H1 (cell line): ENCODE data around the gene ANKIB1. TPM values are rescaled to one million over a fixed set of nuclear protein-coding genes. Genes with fewer than 3 reads are reported as not detected.

Experiments used
- CTCF ChIA-PET: fragments of 300-600 bp; sonication (Branson Sonifier 250); formaldehyde crosslinking; loops from one replicate; lab custom pipeline; 2021; ENCODE audit not compliant: partially characterized antibody; lab: Charles Lee
- POLR2A ChIA-PET: fragments of 300-600 bp; sonication (Branson Sonifier 250); formaldehyde crosslinking; loops from one replicate; lab custom pipeline; 2021; ENCODE audit warnings: inconsistent platforms; ENCODE audit not compliant: partially characterized antibody; lab: Charles Lee
- DNase-seq, 2 experiments: peaks; one replicate each; pipeline versions ENCODE4 v3.0.0 to v3.0.0-alpha.2; 2010 to 2022; ENCODE audit warnings: low spot score in 2 of 2, low read depth in 1 of 2, mixed read lengths in 1 of 2
- FAIRE-seq: peaks from 2 replicates; lab custom pipeline; 2011; peaks lifted over from hg19 to GRCh38; lab: Jason Lieb, UNC
- H2AFZ ChIP-seq: 2 replicates; pipeline ENCODE4 v1.8.1; 2012; ENCODE audit warnings: low read length, inconsistent platforms
- H2AK5ac ChIP-seq: 2 replicates; pipeline ENCODE4 v1.6.1; 2013; ENCODE audit warnings: low read depth, low read length
- H2BK120ac ChIP-seq: replicated peaks from 2 replicates; pipeline ENCODE3; 2013; ENCODE audit warnings: low read depth, low read length, inconsistent platforms
- H2BK12ac ChIP-seq: 2 replicates; pipeline ENCODE4 v1.6.1; 2013; ENCODE audit warnings: low read depth, low read length
- H2BK15ac ChIP-seq: 2 replicates; pipeline ENCODE4 v1.6.1; 2013; ENCODE audit warnings: low read length
- H2BK20ac ChIP-seq: 2 replicates; pipeline ENCODE4 v1.6.1; 2013; ENCODE audit warnings: low read length
- H2BK5ac ChIP-seq: 2 replicates; pipeline ENCODE4 v1.6.1; 2013; ENCODE audit warnings: low read depth, low read length
- H3K14ac ChIP-seq: 2 replicates; pipeline ENCODE4 v1.6.1; 2013; ENCODE audit warnings: inconsistent platforms; ENCODE audit not compliant: insufficient read length
- H3K18ac ChIP-seq: 2 replicates; pipeline ENCODE4 v1.6.1; 2013; ENCODE audit warnings: low read length; ENCODE audit errors: extremely low read depth
- H3K23ac ChIP-seq: 2 replicates; pipeline ENCODE4 v1.6.1; 2013; ENCODE audit warnings: inconsistent platforms; ENCODE audit not compliant: insufficient read length
- H3K23me2 ChIP-seq: 2 replicates; pipeline ENCODE4 v1.6.1; 2013; ENCODE audit warnings: low read depth, low read length
- H3K27ac ChIP-seq: 2 replicates; pipeline ENCODE4 v1.6.1; 2011; ENCODE audit warnings: low read depth, low read length, inconsistent platforms
- H3K27me3 ChIP-seq, 4 experiments: replicated peaks in 1 of 4; 1 replicate in 1 of 4; 2 replicates in 3 of 4; pipeline versions ENCODE4 v1.6.1 to v1.8.1; 2011 to 2013; ENCODE audit warnings: low read length in 3 of 4, mild to moderate bottlenecking in 3 of 4, inconsistent platforms in 2 of 4, mixed read lengths in 2 of 4, moderate library complexity in 1 of 4; ENCODE audit not compliant: control insufficient read depth in 3 of 4, insufficient read depth in 3 of 4; ENCODE audit errors: extremely low read depth in 1 of 4
- H3K36me3 ChIP-seq, 4 experiments: 2 replicates each; pipeline versions ENCODE4 v1.6.1 to v1.8.1; 2011 to 2013; ENCODE audit warnings: mild to moderate bottlenecking in 4 of 4, low read length in 3 of 4, moderate library complexity in 2 of 4, control low read depth in 1 of 4, inconsistent platforms in 1 of 4; ENCODE audit not compliant: insufficient read depth in 4 of 4, control insufficient read depth in 2 of 4
- H3K4ac ChIP-seq: replicated peaks from 2 replicates; pipeline ENCODE3; 2013; ENCODE audit warnings: low read length, low read depth, mixed read lengths, inconsistent platforms; ENCODE audit not compliant: insufficient read length
- H3K4me1 ChIP-seq, 4 experiments: replicated peaks in 1 of 4; 1 replicate in 1 of 4; 2 replicates in 3 of 4; pipeline versions ENCODE4 v1.6.1 to v1.8.1; 2011 to 2013; ENCODE audit warnings: low read length in 3 of 4, inconsistent platforms in 2 of 4, mixed read lengths in 1 of 4; ENCODE audit not compliant: insufficient read depth in 4 of 4, control insufficient read depth in 3 of 4
- H3K4me2 ChIP-seq, 2 experiments: 2 replicates each; pipeline versions ENCODE4 v1.6.1 to v1.8.1; 2011 to 2013; ENCODE audit warnings: low read depth in 2 of 2, low read length in 2 of 2, control low read depth in 1 of 2, inconsistent platforms in 1 of 2, mild to moderate bottlenecking in 1 of 2; ENCODE audit not compliant: insufficient read depth in 1 of 2
- H3K4me3 ChIP-seq, 4 experiments: fragments of 200-600, 300-600 bp in 1 of 4; sonication (generic), shearing (Covaris generic), sonication (Bioruptor Twin) in 1 of 4; 2 replicates each; pipeline versions ENCODE4 v1.5.1 to v1.8.1; 2011 to 2016; ENCODE audit warnings: low read length in 4 of 4, low read depth in 3 of 4, control low read depth in 2 of 4, inconsistent platforms in 2 of 4, mild to moderate bottlenecking in 2 of 4, mixed read lengths in 1 of 4, moderate library complexity in 1 of 4; ENCODE audit not compliant: insufficient read depth in 2 of 4; ENCODE audit errors: extremely low read depth in 1 of 4
- H3K56ac ChIP-seq: replicated peaks from 2 replicates; pipeline ENCODE3; 2013; ENCODE audit warnings: low read depth, mild to moderate bottlenecking, mixed read lengths, low read length, inconsistent platforms; ENCODE audit not compliant: insufficient read length
- H3K79me1 ChIP-seq: 2 replicates; pipeline ENCODE4 v1.6.1; 2013; ENCODE audit warnings: low read depth, low read length, control low read depth
- H3K79me2 ChIP-seq, 2 experiments: 2 replicates each; pipeline versions ENCODE4 v1.6.1 to v1.8.1; 2012 to 2013; ENCODE audit warnings: low read length in 2 of 2, mild to moderate bottlenecking in 2 of 2, inconsistent platforms in 1 of 2; ENCODE audit not compliant: insufficient read depth in 2 of 2, control insufficient read depth in 1 of 2
- H3K9ac ChIP-seq, 4 experiments: replicated peaks in 1 of 4; 1 replicate in 1 of 4; 2 replicates in 3 of 4; pipeline versions ENCODE4 v1.6.1 to v1.8.1; 2011 to 2013; ENCODE audit warnings: low read depth in 3 of 4, low read length in 3 of 4, control low read depth in 2 of 4, mild to moderate bottlenecking in 2 of 4, moderate library complexity in 2 of 4, inconsistent platforms in 1 of 4; ENCODE audit errors: extremely low read depth in 1 of 4
- H3K9me3 ChIP-seq, 2 experiments: 2 replicates each; pipeline versions ENCODE4 v1.6.1 to v1.8.1; 2012 to 2013; ENCODE audit warnings: mild to moderate bottlenecking in 2 of 2, moderate library complexity in 2 of 2, control low read depth in 1 of 2, inconsistent platforms in 1 of 2, low read depth in 1 of 2, low read length in 1 of 2, mixed read lengths in 1 of 2; ENCODE audit not compliant: insufficient read depth in 2 of 2
- H4K20me1 ChIP-seq, 2 experiments: replicated peaks in 1 of 2; 2 replicates each; pipeline versions ENCODE3 to v1.8.1; 2011 to 2013; ENCODE audit warnings: inconsistent platforms in 2 of 2, low read length in 2 of 2, mild to moderate bottlenecking in 1 of 2; ENCODE audit not compliant: insufficient read depth in 2 of 2, control insufficient read depth in 1 of 2
- H4K5ac ChIP-seq: 2 replicates; pipeline ENCODE4 v1.6.1; 2013; ENCODE audit warnings: low read length, low read depth, mixed read lengths, inconsistent platforms; ENCODE audit not compliant: insufficient read length
- H4K8ac ChIP-seq: 2 replicates; pipeline ENCODE4 v1.8.0; 2013; ENCODE audit warnings: mild to moderate bottlenecking, moderate library complexity, low read length, inconsistent platforms; ENCODE audit not compliant: insufficient read depth; ENCODE audit errors: extremely low read depth
- H4K91ac ChIP-seq: replicated peaks from 2 replicates; pipeline ENCODE3; 2013; ENCODE audit warnings: low read length, mixed read lengths, inconsistent platforms; ENCODE audit not compliant: insufficient read length
- BRCA1 ChIP-seq: IDR thresholded peaks from 2 replicates; pipeline ENCODE4 v1.6.1; 2012; ENCODE audit warnings: low read depth, low read length, improper control_type of control experiment
- CEBPB ChIP-seq: IDR thresholded peaks from 2 replicates; pipeline ENCODE4 v1.6.1; 2012; ENCODE audit warnings: low read depth, low read length
- CHD1 ChIP-seq: IDR thresholded peaks from 2 replicates; pipeline ENCODE4 v1.6.1; 2012; ENCODE audit warnings: low read depth, low read length, improper control_type of control experiment
- EP300 ChIP-seq, 2 experiments: IDR thresholded peaks; 1 replicate in 1 of 2; 2 replicates in 1 of 2; pipeline ENCODE4 v1.6.1; 2011 to 2012; ENCODE audit warnings: low read depth in 2 of 2, low read length in 2 of 2, mild to moderate bottlenecking in 2 of 2, borderline replicate concordance in 1 of 2, inconsistent platforms in 1 of 2, moderate library complexity in 1 of 2
- RBBP5 ChIP-seq: IDR thresholded peaks from 2 replicates; pipeline ENCODE4 v1.7.1; 2012; ENCODE audit warnings: low read depth, mild to moderate bottlenecking, inconsistent platforms, low read length, moderate library complexity, borderline replicate concordance
- SIN3A ChIP-seq, 2 experiments: IDR thresholded peaks in 1 of 2; conservative IDR thresholded peaks in 1 of 2; 2 replicates each; pipeline ENCODE4 v1.6.1; 2011 to 2012; ENCODE audit warnings: low read length in 2 of 2, improper control_type of control experiment in 1 of 2, low read depth in 1 of 2, mild to moderate bottlenecking in 1 of 2
- TEAD4 ChIP-seq: IDR thresholded peaks from 2 replicates; pipeline ENCODE4 v1.6.1; 2012; ENCODE audit warnings: low read depth, low read length, inconsistent platforms, mixed read lengths
- ZNF274 ChIP-seq: IDR thresholded peaks from 2 replicates; pipeline ENCODE4 v1.7.0; 2012; ENCODE audit warnings: low read length, borderline replicate concordance; ENCODE audit errors: extremely low read depth
- WGBS, 2 experiments: shearing (Covaris generic) in 1 of 2; methylation state at CpG; one replicate each; pipeline versions ENCODE4 v1.1.6 to v1.1.7; 2013 to 2015; ENCODE audit warnings: low lambda C conversion rate in 2 of 2, mixed read lengths in 2 of 2, inconsistent platforms in 1 of 2, low coverage in 1 of 2, missing lambda C conversion rate in 1 of 2; ENCODE audit not compliant: insufficient replicate concordance in 2 of 2, insufficient coverage in 1 of 2, insufficient read length in 1 of 2; ENCODE audit errors: extremely low coverage in 1 of 2, missing lambda C conversion rate in 1 of 2; 5-methylcytosine and 5-hydroxymethylcytosine counted together
- polyA plus RNA-seq, 7 experiments: library from polyadenylated mRNA; depleted of rRNA in 3 of 7; stranded (reverse) in 5 of 7; unstranded in 2 of 7; fragments of >200 nt in 5 of 7; fragments of 200-250 nt in 2 of 7; gene quantifications; 1 replicate in 5 of 7; 2 replicates in 1 of 7; 4 replicates in 1 of 7; pipeline versions ENCODE4 v1.2.1 to v1.2.3, GENCODE V29; 2011 to 2013; ENCODE audit warnings: missing spikeins in 2 of 7, mixed read lengths in 2 of 7
- total RNA-seq: library from RNA; stranded (reverse); fragmentation: NEBNext Ultra II Directional; extraction: Animal tissue kit (Norgen Biotek cat#: 25700); gene quantifications from 2 replicates; pipeline ENCODE4 v1.2.1, GENCODE V29; 2021
- TF ChIP-seq, protein P1 (sequence below), 3 experiments: IDR thresholded peaks; 1 replicate in 2 of 3; 2 replicates in 1 of 3; pipeline versions ENCODE4 v1.5.1 to v1.6.1; 2011; ENCODE audit warnings: low read length in 3 of 3, mild to moderate bottlenecking in 3 of 3, inconsistent platforms in 2 of 3, low read depth in 1 of 3, moderate library complexity in 1 of 3; ENCODE audit not compliant: insufficient read depth in 1 of 3; ENCODE audit errors: control extremely low read depth in 1 of 3

The ANKIB1 gene
- total and polyA plus RNA-seq, 2 of the 8 experiments (the other 6 are each of a cell fraction or from before 2014, with no cell fraction given), result 19.2 to 43.0 TPM

DNA sequence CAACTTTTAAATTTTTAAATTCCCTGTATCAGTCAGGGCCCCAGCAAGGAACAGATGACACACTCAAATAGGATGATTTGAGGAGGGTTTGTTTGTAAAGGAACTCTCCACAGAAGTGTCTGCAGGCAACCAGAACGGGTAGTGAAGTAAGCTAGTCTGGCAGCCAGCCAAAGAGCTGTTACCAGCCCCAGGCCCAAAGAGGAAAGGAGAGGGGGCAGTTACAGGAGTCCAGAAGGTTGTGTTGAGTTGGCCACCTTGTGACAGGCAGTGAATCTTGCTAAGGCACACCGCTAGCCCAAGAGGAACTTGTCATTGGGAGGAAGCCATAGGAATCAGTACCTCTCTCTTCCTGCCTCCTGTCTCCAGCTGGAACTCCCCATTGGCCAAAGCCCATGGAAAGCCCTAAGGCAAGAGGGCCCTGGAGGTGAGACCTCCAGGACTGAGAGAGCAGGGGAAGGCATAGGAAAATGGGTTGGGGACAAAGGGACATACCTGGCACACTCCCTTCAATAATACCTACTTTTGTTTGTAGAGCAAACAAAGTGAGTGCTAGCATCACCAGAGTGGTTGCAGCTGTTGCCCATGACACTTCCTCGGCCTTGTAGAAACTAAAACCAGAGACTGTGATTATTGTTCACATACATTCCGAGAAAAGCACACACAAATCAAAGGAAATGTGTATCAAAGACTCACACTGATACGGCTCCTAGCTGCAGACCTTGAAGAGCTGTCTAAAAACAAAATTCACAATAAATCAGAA, 176.1 kb downstream of the ANKIB1 start:
- Histone ChIP-seq H2BK12ac (no peak overlapping the region), H3K36me3 (no peaks in the 10 kb centered on the region), H2BK15ac (no peak overlapping the region), H3K79me1 (no peaks in the 10 kb centered on the region), H3K4me3 (no peak overlapping the region), H3K27ac (no peak overlapping the region), H4K91ac (no peak overlapping the region), H3K23me2 (peaks cover 5% of the 10 kb centered on the region; the same call in 1 of the 2 replicates), H4K20me1 (peaks cover 0 to 3% of the 10 kb centered on the region in 2 experiments), H3K14ac (no peak overlapping the region), H2BK120ac (no peak overlapping the region), H3K4ac (no peak overlapping the region), H2BK5ac (no peak overlapping the region), H3K9me3 (no peaks in the 10 kb centered on the region), H2BK20ac (no peak overlapping the region), H3K27me3 (peaks cover 0 to 2% (median 0%) of the 10 kb centered on the region in 4 experiments; a peak in 2 of 7 replicates), H3K23ac (no peak overlapping the region), H3K4me1 (peaks cover 0 to 3% (median 0%) of the 10 kb centered on the region in 4 experiments; a peak in 3 of 7 replicates), H2AFZ (0 out of 2 replicates have a peak overlapping the region, but pooled peaks have one; percentile 23), H4K8ac (no peak overlapping the region), H2AK5ac (no peak overlapping the region), H4K5ac (no peak overlapping the region), H3K9ac (no peak overlapping the region), H3K79me2 (no peaks in the 10 kb centered on the region), H3K18ac (no peak overlapping the region), H3K56ac (no peak overlapping the region), H3K4me2 (no peak overlapping the region)
- FAIRE-seq, result no peak
- WGBS, 2 experiments, result 91% methylated on average over 5 of the region's 5 CpGs; no CpG with 5 or more reads in 1 of the 2 experiments
- POLR2A ChIA-PET, result interaction anchor here (1.2 to 2.3 kb wide), 2 partner anchors 9 to 25 kb away, joined by 5 to 7 read pairs; partner anchors contain the start of gene GATAD1
- no peak for DNase-seq
- CTCF ChIA-PET, result interaction anchor here (1.1 to 10.9 kb wide), 5 partner anchors 8 to 39 kb away, joined by 3 to 159 read pairs (median 10); partner anchors contain the start of gene GATAD1
- TF ChIP-seq EP300 (IDR thresholded peaks at IDR 0.05; ENCODE audit: borderline replicate concordance in 1 of 2, low read depth in 2 of 2, low read length in 2 of 2) (no peak), ZNF274 (no peak), SIN3A (conservative IDR thresholded peaks at IDR 0.05 in 1 of 2, IDR thresholded peaks at IDR 0.05 in 1 of 2; ENCODE audit: low read depth in 1 of 2, low read length in 2 of 2) (no peak), CHD1 (no peak), CEBPB (no peak), RBBP5 (no peak), TEAD4 (no peak), BRCA1 (no peak)
- TF ChIP-seq, protein P1, sequence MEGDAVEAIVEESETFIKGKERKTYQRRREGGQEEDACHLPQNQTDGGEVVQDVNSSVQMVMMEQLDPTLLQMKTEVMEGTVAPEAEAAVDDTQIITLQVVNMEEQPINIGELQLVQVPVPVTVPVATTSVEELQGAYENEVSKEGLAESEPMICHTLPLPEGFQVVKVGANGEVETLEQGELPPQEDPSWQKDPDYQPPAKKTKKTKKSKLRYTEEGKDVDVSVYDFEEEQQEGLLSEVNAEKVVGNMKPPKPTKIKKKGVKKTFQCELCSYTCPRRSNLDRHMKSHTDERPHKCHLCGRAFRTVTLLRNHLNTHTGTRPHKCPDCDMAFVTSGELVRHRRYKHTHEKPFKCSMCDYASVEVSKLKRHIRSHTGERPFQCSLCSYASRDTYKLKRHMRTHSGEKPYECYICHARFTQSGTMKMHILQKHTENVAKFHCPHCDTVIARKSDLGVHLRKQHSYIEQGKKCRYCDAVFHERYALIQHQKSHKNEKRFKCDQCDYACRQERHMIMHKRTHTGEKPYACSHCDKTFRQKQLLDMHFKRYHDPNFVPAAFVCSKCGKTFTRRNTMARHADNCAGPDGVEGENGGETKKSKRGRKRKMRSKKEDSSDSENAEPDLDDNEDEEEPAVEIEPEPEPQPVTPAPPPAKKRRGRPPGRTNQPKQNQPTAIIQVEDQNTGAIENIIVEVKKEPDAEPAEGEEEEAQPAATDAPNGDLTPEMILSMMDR (IDR thresholded peaks at IDR 0.05; ENCODE audit: control extremely low read depth in 1 of 3, insufficient read depth in 1 of 3, low read depth in 1 of 3, low read length in 3 of 3), result no peak
